Measurements from ENCODE around the gene CPLANE1.

Gene CPLANE1

DNA sequence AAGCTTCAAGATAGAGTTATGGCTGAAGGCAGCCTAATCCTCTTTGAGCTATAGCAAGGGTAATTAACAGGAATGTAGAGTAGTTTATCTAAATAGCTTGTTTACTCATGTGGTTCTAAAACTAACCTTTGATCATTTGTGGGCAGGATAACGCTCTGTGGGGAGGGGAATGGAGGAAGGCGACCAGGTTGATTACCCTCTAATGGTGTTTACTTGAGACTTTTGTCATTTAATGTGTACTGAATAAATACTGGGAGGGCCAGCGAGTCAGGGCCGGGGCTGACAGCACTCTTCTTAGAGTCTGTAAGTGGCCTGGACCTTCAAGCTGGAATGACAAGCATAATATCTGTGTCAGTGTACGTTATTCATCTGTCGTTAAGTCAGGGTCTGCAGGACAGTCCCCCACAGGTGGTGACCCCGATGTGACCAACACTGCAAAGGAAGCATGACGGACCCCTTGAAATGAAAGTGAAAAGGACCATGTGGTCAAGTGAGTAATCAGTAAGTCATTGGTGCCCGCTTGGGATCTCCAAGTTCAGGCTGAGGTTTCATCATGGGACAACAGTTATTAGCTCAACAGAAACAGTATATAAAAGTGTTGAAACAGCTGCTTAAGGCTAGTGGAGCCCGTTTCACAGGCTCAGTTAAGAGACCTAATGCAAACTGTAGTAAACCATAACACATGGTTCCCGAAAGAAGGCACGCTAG is 162.6 kb downstream of the CPLANE1 start:
- TF ChIP-seq, protein P1, sequence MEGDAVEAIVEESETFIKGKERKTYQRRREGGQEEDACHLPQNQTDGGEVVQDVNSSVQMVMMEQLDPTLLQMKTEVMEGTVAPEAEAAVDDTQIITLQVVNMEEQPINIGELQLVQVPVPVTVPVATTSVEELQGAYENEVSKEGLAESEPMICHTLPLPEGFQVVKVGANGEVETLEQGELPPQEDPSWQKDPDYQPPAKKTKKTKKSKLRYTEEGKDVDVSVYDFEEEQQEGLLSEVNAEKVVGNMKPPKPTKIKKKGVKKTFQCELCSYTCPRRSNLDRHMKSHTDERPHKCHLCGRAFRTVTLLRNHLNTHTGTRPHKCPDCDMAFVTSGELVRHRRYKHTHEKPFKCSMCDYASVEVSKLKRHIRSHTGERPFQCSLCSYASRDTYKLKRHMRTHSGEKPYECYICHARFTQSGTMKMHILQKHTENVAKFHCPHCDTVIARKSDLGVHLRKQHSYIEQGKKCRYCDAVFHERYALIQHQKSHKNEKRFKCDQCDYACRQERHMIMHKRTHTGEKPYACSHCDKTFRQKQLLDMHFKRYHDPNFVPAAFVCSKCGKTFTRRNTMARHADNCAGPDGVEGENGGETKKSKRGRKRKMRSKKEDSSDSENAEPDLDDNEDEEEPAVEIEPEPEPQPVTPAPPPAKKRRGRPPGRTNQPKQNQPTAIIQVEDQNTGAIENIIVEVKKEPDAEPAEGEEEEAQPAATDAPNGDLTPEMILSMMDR (IDR thresholded peaks at IDR 0.05) = no peak

DNA sequence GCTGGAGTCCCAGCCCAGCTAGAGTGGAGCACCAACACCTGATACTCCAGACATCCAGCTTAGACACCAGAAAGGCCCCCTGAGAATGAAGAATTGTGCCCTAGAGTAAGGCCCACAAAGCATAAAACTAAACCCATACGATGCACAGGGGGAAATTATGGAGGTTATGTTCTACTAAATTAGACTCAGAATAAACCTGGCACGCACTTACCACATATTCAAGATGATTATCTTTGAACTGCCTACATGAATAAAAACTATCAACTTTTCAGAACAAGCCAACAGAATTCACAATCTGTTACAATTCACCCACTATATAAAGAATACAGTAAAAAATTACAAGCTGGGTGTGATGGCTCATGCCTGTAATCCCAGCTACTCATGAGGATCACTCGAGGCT is 168.5 kb downstream of the CPLANE1 start:
- TF ChIP-seq, protein P1 (IDR thresholded peaks at IDR 0.05) = no peak

DNA sequence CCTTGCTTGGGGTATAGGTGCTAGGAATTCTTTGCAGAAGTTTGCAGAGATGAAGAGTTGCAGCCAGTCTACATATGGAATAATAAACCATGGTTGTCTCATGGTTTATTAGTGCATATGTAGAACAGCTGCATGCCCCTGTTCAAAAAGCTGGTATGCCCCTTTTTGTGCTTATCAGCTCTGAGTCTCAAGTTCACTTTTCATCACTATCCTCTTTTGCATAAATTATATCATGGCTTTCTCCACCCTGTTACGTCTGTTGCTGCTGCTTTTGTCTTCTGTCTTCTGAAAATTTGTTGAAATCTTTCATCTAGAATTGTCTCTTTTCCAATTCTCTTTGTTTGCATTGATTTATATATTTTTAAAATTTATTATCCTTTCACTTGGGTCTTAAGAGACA is 172.0 kb downstream of the CPLANE1 start:
- TF ChIP-seq, protein P1 (IDR thresholded peaks at IDR 0.05) = no peak

DNA sequence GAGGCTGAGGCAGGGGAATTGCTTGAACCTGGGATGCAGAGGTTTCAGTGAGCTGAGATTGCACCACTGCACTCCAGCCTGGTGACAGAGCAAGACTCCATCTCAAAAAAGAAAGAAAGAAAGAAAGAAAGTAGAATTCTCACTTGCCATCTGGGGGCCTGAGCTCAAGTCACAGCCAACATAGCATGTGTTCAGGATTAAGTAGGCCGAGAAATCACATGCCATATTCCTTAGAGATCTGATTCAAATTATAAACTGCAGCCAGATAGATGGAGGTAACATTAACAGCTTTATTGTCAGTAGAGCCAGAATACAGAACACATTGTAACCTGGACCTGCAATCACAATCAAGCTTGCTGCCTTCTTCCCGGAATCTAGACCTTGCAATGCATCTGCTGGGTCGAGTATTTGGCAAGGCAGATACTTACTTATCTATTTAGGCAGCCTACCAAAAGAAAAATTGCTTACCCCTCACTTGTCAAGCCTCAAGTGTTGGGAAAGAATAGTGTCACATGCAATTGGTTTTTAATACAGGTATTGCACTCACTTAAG is 173.7 kb downstream of the CPLANE1 start:
- TF ChIP-seq, protein P1 (IDR thresholded peaks at IDR 0.05) = no peak

DNA sequence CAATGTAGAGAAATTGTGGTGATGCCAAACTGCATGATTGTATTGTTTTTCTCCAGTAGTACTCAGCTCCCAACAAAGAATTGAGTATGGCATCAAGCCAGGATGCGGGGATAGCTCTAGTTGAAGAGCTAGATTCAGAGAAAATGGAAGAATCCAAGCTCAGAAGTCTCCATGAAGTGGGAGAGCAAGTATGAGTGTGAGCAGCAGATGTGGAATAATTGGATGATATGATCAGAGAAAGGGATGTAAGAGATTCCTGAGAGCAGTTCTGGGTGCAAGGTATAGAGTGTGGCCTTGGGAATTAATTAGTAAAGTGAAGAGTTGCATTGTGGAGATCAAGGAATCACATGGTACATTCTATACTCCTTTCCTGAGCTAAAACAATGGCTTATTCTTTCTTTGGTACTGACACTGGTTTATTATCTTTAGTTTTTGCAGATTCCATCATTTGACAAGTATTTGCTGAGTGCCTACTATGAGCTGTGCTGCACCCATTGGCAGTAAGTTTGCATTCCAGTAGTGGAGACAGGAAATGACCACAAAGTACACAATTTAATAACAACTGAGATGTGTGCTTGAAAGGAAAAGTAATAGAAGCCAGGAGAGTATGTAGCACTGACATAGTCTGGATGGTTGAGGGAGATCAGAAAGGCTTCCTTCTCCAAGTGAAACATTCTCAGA is 177.1 kb downstream of the CPLANE1 start:
- TF ChIP-seq, protein P1 (IDR thresholded peaks at IDR 0.05) = no peak

DNA sequence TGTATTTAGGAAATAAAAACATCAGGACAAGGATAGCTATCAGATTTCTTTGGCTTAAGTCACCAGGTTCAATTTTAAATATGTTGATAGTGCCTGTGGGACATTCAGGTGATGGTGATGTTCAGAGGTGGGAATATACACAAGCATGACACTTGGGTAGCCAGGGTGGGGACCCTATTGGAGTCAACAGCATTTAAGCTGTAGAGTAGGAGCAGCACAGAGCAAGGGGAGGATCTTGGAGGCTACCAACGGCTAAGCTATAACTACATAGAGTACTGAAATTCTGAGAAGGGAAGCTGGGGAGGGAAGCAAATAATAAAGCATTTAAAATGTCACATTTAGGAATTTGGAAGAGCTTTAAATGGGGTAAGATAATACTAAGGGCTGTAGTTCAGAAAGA is 177.7 kb downstream of the CPLANE1 start:
- TF ChIP-seq, protein P1 (IDR thresholded peaks at IDR 0.05) = no peak

DNA sequence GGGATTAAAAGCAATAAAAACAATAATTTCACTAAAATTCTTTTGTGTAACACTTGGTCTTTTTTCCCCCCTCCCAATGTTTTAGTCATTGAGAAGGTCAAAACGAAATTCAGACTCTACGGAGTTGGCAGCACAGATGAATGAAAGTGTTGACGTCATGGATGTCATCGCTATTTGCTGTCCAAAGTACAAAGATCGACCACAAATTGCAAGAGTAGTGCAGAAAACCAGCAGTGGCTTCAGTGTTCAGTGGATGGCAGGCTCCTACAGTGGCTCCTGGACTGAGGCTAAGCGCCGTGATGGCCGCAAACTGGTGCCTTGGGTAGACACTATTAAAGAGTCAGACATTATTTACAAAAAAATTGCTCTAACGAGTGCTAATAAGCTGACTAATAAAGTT is 184.7 kb downstream of the CPLANE1 start:
- TF ChIP-seq, protein P1 (IDR thresholded peaks at IDR 0.05) = no peak
